ENCODE results near the gene CUBN. TPM values are rescaled to one million over a fixed set of nuclear protein-coding genes. Genes with fewer than 3 reads are reported as not detected.

Gene CUBN
- total RNA-seq, 1 donor from 2014 or later: 6.8 TPM

- Histone ChIP-seq H3K4me1 (peaks cover 0 to 19% of the 10 kb centered on the region in 2 donors), H3K27ac (peak overlapping the region; percentile 48 to 49)
These were observed 161.7 kb downstream of the CUBN start for GRCh38 chr10:16967866-16968415.

GRCh38 chr10:16966991-16967865 is 162.4 kb downstream of the CUBN start:
- Histone ChIP-seq H3K27ac (peak overlapping the region; percentile 48 to 49), H3K4me1 (peaks cover 0 to 19% of the 10 kb centered on the region in 2 donors), H3K9me3 (no peaks in the 10 kb centered on the region), H3K4me3 (no peak overlapping the region), H3K36me3 (no peaks in the 10 kb centered on the region), H3K27me3 (no peaks in the 10 kb centered on the region)
- DNase-seq (ENCODE audit: low spot score in 2 of 2): no peak
- intact Hi-C loops (cut with DNase I): no loop called here
- no peak for TF ChIP-seq CTCF (IDR thresholded peaks at IDR 0.05)

More at GRCh38 chr10:16967866-16968415, 161.7 kb downstream of the CUBN start:
- Histone ChIP-seq H3K9me3 (no peaks in the 10 kb centered on the region), H3K4me3 (peak overlapping the region in 1 of 2 donors; percentile 16), H3K27me3 (no peaks in the 10 kb centered on the region), H3K36me3 (no peaks in the 10 kb centered on the region)
- DNase-seq (ENCODE audit: low spot score in 2 of 2): no peak
- TF ChIP-seq CTCF (IDR thresholded peaks at IDR 0.05): no peak
- intact Hi-C loops (cut with DNase I): no loop called here

GRCh38 chr10:16965740-16966447 is 163.7 kb downstream of the CUBN start:
- intact Hi-C loops (cut with DNase I): no loop called here

GRCh38 chr10:16965344-16965616 is 164.3 kb downstream of the CUBN start:
- Histone ChIP-seq H3K4me3 (no peak overlapping the region), H3K9me3 (no peaks in the 10 kb centered on the region), H3K4me1 (peaks cover 0 to 19% of the 10 kb centered on the region in 2 donors), H3K36me3 (no peaks in the 10 kb centered on the region), H3K27ac (no peak overlapping the region), H3K27me3 (no peaks in the 10 kb centered on the region)
- intact Hi-C loops (cut with DNase I): no loop called here
- DNase-seq (ENCODE audit: low spot score in 2 of 2): no peak
- TF ChIP-seq CTCF (IDR thresholded peaks at IDR 0.05): no peak

More at GRCh38 chr10:16965740-16966447, 163.7 kb downstream of the CUBN start:
- peak overlapping the region in 1 of 2 donors; percentile 23 for H3K27ac ChIP-seq
- no peaks in the 10 kb centered on the region for H3K9me3 ChIP-seq
- H3K36me3 ChIP-seq: no peaks in the 10 kb centered on the region
- no peak for TF ChIP-seq CTCF (IDR thresholded peaks at IDR 0.05)
- H3K4me3 ChIP-seq: no peak overlapping the region
- DNase-seq (ENCODE audit: low spot score in 2 of 2): peak in 1 of 2 donors; percentile 84
- H3K27me3 ChIP-seq: no peaks in the 10 kb centered on the region
- peaks cover 0 to 19% of the 10 kb centered on the region in 2 donors for H3K4me1 ChIP-seq

GRCh38 chr10:16964576-16965343 is 164.9 kb downstream of the CUBN start:
- no peaks in the 10 kb centered on the region for H3K9me3 ChIP-seq
- no peak for TF ChIP-seq CTCF (IDR thresholded peaks at IDR 0.05)
- intact Hi-C loops (cut with DNase I): no loop called here
- peaks cover 0 to 19% of the 10 kb centered on the region in 2 donors for H3K4me1 ChIP-seq
- no peak for DNase-seq (ENCODE audit: low spot score in 2 of 2)
- H3K27me3 ChIP-seq: no peaks in the 10 kb centered on the region
- H3K27ac ChIP-seq: no peak overlapping the region
- H3K36me3 ChIP-seq: no peaks in the 10 kb centered on the region
- no peak overlapping the region for H3K4me3 ChIP-seq

Measured in ascending aorta (tissue), 2 donors.